ENCODE measurements around the gene CD47.
A peak's percentile ranks its signal among the peaks of the same experiment; 100 is the strongest.

Gene CD47

GRCh38 chr3:108090701-108091497 is at the start of gene CD47:
Gene CD47, minus strand, starts transcription at chr3:108091031. Its CDS starts 123 bp downstream, at chr3:108090908.
- DNase-seq, result peak; percentile 75 to 82

GRCh38 chr3:108137460-108137814 is 46.6 kb upstream of the CD47 start:
- DNase-seq, result no peak

GRCh38 chr3:108136561-108137459 is 46.0 kb upstream of the CD47 start:
- DNase-seq, result no peak

GRCh38 chr3:108134555-108134880 is 43.7 kb upstream of the CD47 start:
- DNase-seq, result no peak

- DNase-seq, result no peak
These were observed 43.2 kb upstream of the CD47 start for GRCh38 chr3:108133858-108134554.

- DNase-seq, result no peak
These were observed 42.2 kb upstream of the CD47 start for GRCh38 chr3:108133048-108133369.

GRCh38 chr3:108131475-108132134 is 40.8 kb upstream of the CD47 start:
- DNase-seq, result no peak

- DNase-seq, result no peak
These were observed 40.1 kb upstream of the CD47 start for GRCh38 chr3:108130701-108131474.

GRCh38 chr3:108130236-108130635 is 39.4 kb upstream of the CD47 start:
- no peak for DNase-seq

- no peak for DNase-seq
These were observed 36.6 kb upstream of the CD47 start for GRCh38 chr3:108127301-108127988.

- DNase-seq, result no peak
These were observed 35.5 kb upstream of the CD47 start for GRCh38 chr3:108126348-108126747.

GRCh38 chr3:108125550-108126071 is 34.8 kb upstream of the CD47 start:
- no peak for DNase-seq

GRCh38 chr3:108125153-108125543 is 34.3 kb upstream of the CD47 start:
- DNase-seq, result no peak

- no peak for DNase-seq
These were observed 33.7 kb upstream of the CD47 start for GRCh38 chr3:108124337-108125152.

- no peak for DNase-seq
These were observed 32.5 kb upstream of the CD47 start for GRCh38 chr3:108123326-108123725.

GRCh38 chr3:108122276-108122675 is 31.4 kb upstream of the CD47 start:
- no peak for DNase-seq

- no peak for DNase-seq
These were observed 28.7 kb upstream of the CD47 start for GRCh38 chr3:108119398-108120104.

- no peak for DNase-seq
These were observed 27.4 kb upstream of the CD47 start for GRCh38 chr3:108118038-108118768.

- DNase-seq, result no peak
These were observed 26.5 kb upstream of the CD47 start for GRCh38 chr3:108117241-108117775.
